Astrocyte (in vitro differentiated cells and primary cell): ENCODE data around the gene TMEM217. TPM values are rescaled to one million over a fixed set of nuclear protein-coding genes. Genes with fewer than 3 reads are reported as not detected.
A peak's percentile ranks its signal among the peaks of the same experiment; 100 is the strongest.

Experiments used
- DNase-seq: peaks from one replicate; pipeline ENCODE4 v3.0.0-alpha.2; 2010; ENCODE audit warnings: low read depth
- FAIRE-seq: peaks from 2 replicates; lab custom pipeline; 2011; peaks lifted over from hg19 to GRCh38; lab: Jason Lieb, UNC
- H2AFZ ChIP-seq: 2 replicates; pipeline ENCODE4 v1.6.0; 2012; ENCODE audit warnings: low read depth, low read length, inconsistent platforms
- H3K27ac ChIP-seq: 2 replicates; pipeline ENCODE4 v1.5.1; 2011; ENCODE audit warnings: low read depth, low read length, inconsistent platforms
- H3K27me3 ChIP-seq: 2 replicates; pipeline ENCODE4 v1.6.0; 2011; ENCODE audit warnings: low read length, inconsistent platforms; ENCODE audit not compliant: insufficient read depth
- H3K36me3 ChIP-seq: 2 replicates; pipeline ENCODE4 v1.5.1; 2011; ENCODE audit warnings: low read length, inconsistent platforms; ENCODE audit not compliant: insufficient read depth
- H3K4me1 ChIP-seq: 2 replicates; pipeline ENCODE4 v1.5.1; 2011; ENCODE audit warnings: low read length, inconsistent platforms; ENCODE audit not compliant: insufficient read depth
- H3K4me2 ChIP-seq: 2 replicates; pipeline ENCODE4 v1.6.0; 2012; ENCODE audit warnings: low read length, inconsistent platforms
- H3K4me3 ChIP-seq: 2 replicates; pipeline ENCODE4 v1.5.1; 2011; ENCODE audit warnings: low read depth, mild to moderate bottlenecking, low read length, inconsistent platforms; ENCODE audit not compliant: insufficient read depth
- H3K79me2 ChIP-seq: 2 replicates; pipeline ENCODE4 v1.6.0; 2012; ENCODE audit warnings: mild to moderate bottlenecking, low read length, inconsistent platforms; ENCODE audit not compliant: insufficient read depth
- H3K9ac ChIP-seq: 2 replicates; pipeline ENCODE4 v1.6.0; 2012; ENCODE audit warnings: mild to moderate bottlenecking, low read length, inconsistent platforms
- H3K9me3 ChIP-seq: 2 replicates; pipeline ENCODE4 v1.5.1; 2012; ENCODE audit warnings: low read depth, mild to moderate bottlenecking, low read length, inconsistent platforms; ENCODE audit not compliant: insufficient read depth
- H4K20me1 ChIP-seq: 2 replicates; pipeline ENCODE4 v1.6.0; 2012; ENCODE audit warnings: low read length, inconsistent platforms; ENCODE audit not compliant: insufficient read depth
- H3K27ac Mint-ChIP-seq: one replicate; pipeline ENCODE4 v1.8.0; 2021; ENCODE audit warnings: mild to moderate bottlenecking, mixed read lengths; ENCODE audit not compliant: unreplicated experiment
- H3K27me3 Mint-ChIP-seq: one replicate; pipeline ENCODE4 v1.8.0; 2021; ENCODE audit warnings: low read depth, mixed read lengths; ENCODE audit not compliant: unreplicated experiment
- H3K36me3 Mint-ChIP-seq: one replicate; pipeline ENCODE4 v1.8.0; 2021; ENCODE audit warnings: low read depth, mixed read lengths; ENCODE audit not compliant: unreplicated experiment
- H3K4me1 Mint-ChIP-seq: one replicate; pipeline ENCODE4 v1.8.0; 2021; ENCODE audit warnings: low read depth, mixed read lengths; ENCODE audit not compliant: unreplicated experiment
- H3K4me3 Mint-ChIP-seq: one replicate; pipeline ENCODE4 v1.8.0; 2021; ENCODE audit warnings: mild to moderate bottlenecking, moderate library complexity, mixed read lengths; ENCODE audit not compliant: unreplicated experiment
- H3K9me3 Mint-ChIP-seq: one replicate; pipeline ENCODE4 v1.8.0; 2021; ENCODE audit warnings: mild to moderate bottlenecking, mixed read lengths; ENCODE audit not compliant: unreplicated experiment
- CTCF ChIP-seq: IDR thresholded peaks from 2 replicates; pipeline ENCODE4 v1.5.1; 2011; ENCODE audit warnings: low read depth, mild to moderate bottlenecking, inconsistent platforms, low read length, moderate library complexity; ENCODE audit not compliant: insufficient read depth
- EZH2 ChIP-seq: IDR thresholded peaks from 2 replicates; pipeline ENCODE4 v1.6.1; 2012; ENCODE audit warnings: mild to moderate bottlenecking, low read length, inconsistent platforms; ENCODE audit not compliant: insufficient read depth
- total RNA-seq: library from RNA; stranded (reverse); gene quantifications from 2 replicates; pipeline ENCODE4 v1.2.1, GENCODE V29; 2021

TMEM217 gene
- total RNA-seq, 1 donor from 2014 or later = 7.3 TPM

GRCh38 chr6:37204014-37204751, 53.8 kb downstream of the TMEM217 start:
- Histone ChIP-seq H3K36me3 (no peaks in the 10 kb centered on the region), H3K9ac (peak overlapping the region; percentile 25), H3K4me2 (no peak overlapping the region), H3K27ac (no peak overlapping the region), H3K4me3 (no peak overlapping the region), H4K20me1 (no peaks in the 10 kb centered on the region), H3K9me3 (no peaks in the 10 kb centered on the region), H3K27me3 (no peaks in the 10 kb centered on the region), H3K79me2 (no peaks in the 10 kb centered on the region), H2AFZ (no peak overlapping the region), H3K4me1 (no peaks in the 10 kb centered on the region)
- Mint-ChIP-seq H3K36me3 (no peaks in the 10 kb centered on the region), H3K27ac (no peak overlapping the region), H3K4me1 (peaks cover 7% of the 10 kb centered on the region), H3K4me3 (no peak overlapping the region), H3K9me3 (no peaks in the 10 kb centered on the region), H3K27me3 (peaks cover 8% of the 10 kb centered on the region)
- peak; percentile 38 for DNase-seq
- no peak for FAIRE-seq
- no peak for TF ChIP-seq EZH2
- TF ChIP-seq CTCF = no peak

DNA sequence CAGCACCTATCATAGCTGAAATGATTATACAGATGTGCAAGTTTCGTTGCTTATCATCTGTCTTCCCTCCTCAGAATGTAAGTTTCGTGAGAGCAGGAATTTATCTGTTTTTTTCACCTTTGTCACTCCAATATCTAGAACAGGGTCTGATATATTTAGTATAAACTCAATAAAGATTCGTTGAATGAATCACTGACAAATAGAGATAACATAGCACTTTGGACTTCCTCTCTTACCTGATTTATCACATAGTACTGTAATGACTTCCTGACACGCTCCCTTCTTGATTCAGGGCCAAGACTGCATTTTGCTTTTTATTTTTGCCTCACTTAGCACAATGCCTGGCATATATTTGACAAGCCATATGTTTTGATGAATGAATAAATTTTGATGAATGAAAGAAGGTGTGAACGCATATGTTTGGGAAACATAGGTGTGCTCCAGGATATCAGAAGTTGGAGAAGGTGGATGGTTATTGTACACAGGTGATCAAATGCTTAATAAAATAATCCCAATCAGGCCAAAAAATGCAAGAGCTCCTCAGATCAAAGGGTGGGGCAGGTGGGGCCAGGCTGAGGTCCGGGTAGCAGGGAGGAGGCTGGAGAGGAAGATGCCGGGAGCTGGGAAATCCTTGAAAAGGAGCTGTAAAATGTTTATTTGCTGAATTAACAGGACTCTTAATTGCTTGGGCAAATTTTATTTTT, 55.0 kb downstream of the TMEM217 start:
- H3K4me1 Mint-ChIP-seq = peaks cover 5% of the 10 kb centered on the region
- FAIRE-seq (no peak), DNase-seq (no peak)
- Histone ChIP-seq H4K20me1 (no peaks in the 10 kb centered on the region), H3K9ac (no peak overlapping the region), H3K4me3 (no peak overlapping the region), H2AFZ (no peak overlapping the region), H3K4me1 (no peaks in the 10 kb centered on the region), H3K36me3 (no peaks in the 10 kb centered on the region), H3K79me2 (no peaks in the 10 kb centered on the region), H3K9me3 (no peaks in the 10 kb centered on the region), H3K4me2 (no peak overlapping the region), H3K27me3 (no peaks in the 10 kb centered on the region), H3K27ac (no peak overlapping the region)
- no peak overlapping the region for H3K27ac Mint-ChIP-seq
- H3K4me3 Mint-ChIP-seq = no peak overlapping the region
- no peaks in the 10 kb centered on the region for H3K9me3 Mint-ChIP-seq
- TF ChIP-seq CTCF = no peak
- no peak for TF ChIP-seq EZH2
- H3K36me3 Mint-ChIP-seq = no peaks in the 10 kb centered on the region
- peaks cover 8% of the 10 kb centered on the region for H3K27me3 Mint-ChIP-seq

DNA sequence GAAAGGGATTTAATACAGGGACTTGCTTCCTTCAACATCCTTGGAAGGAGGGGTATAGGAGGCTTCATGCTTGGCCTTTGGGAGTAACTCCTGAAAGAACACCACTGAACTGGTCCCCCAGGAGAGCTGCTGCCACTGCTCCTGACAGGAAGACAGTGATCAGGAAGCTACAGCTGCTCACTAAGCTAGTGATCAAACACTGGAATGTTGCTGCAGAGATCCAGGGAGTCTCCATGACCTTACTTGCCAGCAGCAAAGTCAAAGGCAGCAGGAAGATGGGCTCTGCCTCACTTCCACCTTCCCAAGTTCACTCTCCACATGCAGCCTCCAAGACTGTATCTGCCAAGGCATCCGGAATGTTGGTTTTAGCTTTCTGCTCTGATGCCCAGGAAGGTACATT, 56.2 kb downstream of the TMEM217 start:
- H2AFZ ChIP-seq = no peak overlapping the region

More for the DNA sequence above, 56.2 kb downstream of the TMEM217 start:
- FAIRE-seq (no peak), DNase-seq (no peak)
- TF ChIP-seq CTCF (no peak), EZH2 (no peak)
- Histone ChIP-seq H3K4me1 (no peaks in the 10 kb centered on the region), H4K20me1 (no peaks in the 10 kb centered on the region), H3K79me2 (no peaks in the 10 kb centered on the region), H3K9me3 (no peaks in the 10 kb centered on the region), H3K9ac (no peak overlapping the region), H3K27me3 (no peaks in the 10 kb centered on the region), H3K36me3 (no peaks in the 10 kb centered on the region), H3K4me2 (no peak overlapping the region), H3K4me3 (no peak overlapping the region), H3K27ac (no peak overlapping the region)
- Mint-ChIP-seq H3K27ac (no peak overlapping the region), H3K4me3 (no peak overlapping the region), H3K4me1 (peaks cover 5% of the 10 kb centered on the region), H3K36me3 (no peaks in the 10 kb centered on the region), H3K9me3 (no peaks in the 10 kb centered on the region), H3K27me3 (peaks cover 8% of the 10 kb centered on the region)
